Measurements from ENCODE around the gene HVCN1. TPM values are rescaled to one million over a fixed set of nuclear protein-coding genes. Genes with fewer than 3 reads are reported as not detected.

The HVCN1 gene
- total RNA-seq, 2 donors from 2014 or later: 5.4 to 11.2 TPM

- Histone ChIP-seq H3K27me3 (replicated peaks; ENCODE audit: insufficient read depth) (no peaks in the 10 kb centered on the region), H3K27ac (no peak overlapping the region), H3K36me3 (no peaks in the 10 kb centered on the region), H3K9me3 (no peaks in the 10 kb centered on the region), H3K4me3 (no peak overlapping the region), H3K4me1 (replicated peaks) (no peaks in the 10 kb centered on the region)
- intact Hi-C loops (cut with DNase I): no loop called here
- no peak for DNase-seq (ENCODE audit: low spot score)
- 90% methylated on average over 5 of the region's 5 CpGs for WGBS
- no peak for TF ChIP-seq POLR2A (IDR thresholded peaks at IDR 0.05)
- TF ChIP-seq, protein P1, sequence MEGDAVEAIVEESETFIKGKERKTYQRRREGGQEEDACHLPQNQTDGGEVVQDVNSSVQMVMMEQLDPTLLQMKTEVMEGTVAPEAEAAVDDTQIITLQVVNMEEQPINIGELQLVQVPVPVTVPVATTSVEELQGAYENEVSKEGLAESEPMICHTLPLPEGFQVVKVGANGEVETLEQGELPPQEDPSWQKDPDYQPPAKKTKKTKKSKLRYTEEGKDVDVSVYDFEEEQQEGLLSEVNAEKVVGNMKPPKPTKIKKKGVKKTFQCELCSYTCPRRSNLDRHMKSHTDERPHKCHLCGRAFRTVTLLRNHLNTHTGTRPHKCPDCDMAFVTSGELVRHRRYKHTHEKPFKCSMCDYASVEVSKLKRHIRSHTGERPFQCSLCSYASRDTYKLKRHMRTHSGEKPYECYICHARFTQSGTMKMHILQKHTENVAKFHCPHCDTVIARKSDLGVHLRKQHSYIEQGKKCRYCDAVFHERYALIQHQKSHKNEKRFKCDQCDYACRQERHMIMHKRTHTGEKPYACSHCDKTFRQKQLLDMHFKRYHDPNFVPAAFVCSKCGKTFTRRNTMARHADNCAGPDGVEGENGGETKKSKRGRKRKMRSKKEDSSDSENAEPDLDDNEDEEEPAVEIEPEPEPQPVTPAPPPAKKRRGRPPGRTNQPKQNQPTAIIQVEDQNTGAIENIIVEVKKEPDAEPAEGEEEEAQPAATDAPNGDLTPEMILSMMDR (IDR thresholded peaks at IDR 0.05): no peak
- TF ChIP-seq POLR2AphosphoS5 (IDR thresholded peaks at IDR 0.05): no peak
Observed at GRCh38 chr12:110616471-110617115, 72.3 kb downstream of the HVCN1 start.

DNA sequence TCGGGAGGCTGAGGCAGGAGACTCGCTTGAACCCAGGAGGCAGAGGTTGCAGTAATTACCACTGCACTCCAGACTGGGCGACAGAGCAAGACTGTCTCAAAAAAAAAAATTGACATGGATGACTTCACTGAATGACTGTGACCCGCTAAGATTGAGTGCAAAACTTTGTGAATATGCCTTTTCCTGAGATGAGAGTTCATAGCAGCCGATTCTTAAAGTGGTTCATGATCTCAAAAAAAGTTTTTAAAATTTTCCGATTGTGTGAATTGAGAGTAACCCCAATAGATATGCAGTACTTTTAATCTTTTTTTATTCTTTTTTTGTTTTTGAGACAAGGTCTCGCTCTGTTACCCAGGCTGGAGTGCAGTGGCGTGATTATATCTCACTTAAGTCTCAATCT lies 73.7 kb downstream of the HVCN1 start:
- WGBS: 93% methylated on average over 8 of the region's 8 CpGs
- H3K4me1 ChIP-seq (replicated peaks): no peaks in the 10 kb centered on the region
- intact Hi-C loops (cut with DNase I): no loop called here
- H3K27me3 ChIP-seq (replicated peaks; ENCODE audit: insufficient read depth): no peaks in the 10 kb centered on the region
- no peaks in the 10 kb centered on the region for H3K9me3 ChIP-seq
- no peak overlapping the region for H3K4me3 ChIP-seq
- no peak for DNase-seq (ENCODE audit: low spot score)
- no peaks in the 10 kb centered on the region for H3K36me3 ChIP-seq
- H3K27ac ChIP-seq: no peak overlapping the region
- TF ChIP-seq, protein P1 (IDR thresholded peaks at IDR 0.05): no peak
- TF ChIP-seq POLR2A (IDR thresholded peaks at IDR 0.05): no peak
- no peak for TF ChIP-seq POLR2AphosphoS5 (IDR thresholded peaks at IDR 0.05)

- peak within 1 kb of the TSS; percentile 57 to 69 for H3K27ac ChIP-seq
- WGBS: 1% methylated on average over 60 of the region's 60 CpGs
- intact Hi-C loops (cut with DNase I): no loop called here
- no peaks in the 10 kb centered on the region for H3K36me3 ChIP-seq
- peak within 1 kb of the TSS; percentile 46 to 62 for H3K4me3 ChIP-seq
- H3K27me3 ChIP-seq (replicated peaks; ENCODE audit: insufficient read depth): no peaks in the 10 kb centered on the region
- H3K4me1 ChIP-seq (replicated peaks): no peaks in the 10 kb centered on the region
- H3K9me3 ChIP-seq: no peaks in the 10 kb centered on the region
- peak; percentile 95 for DNase-seq (ENCODE audit: low spot score)
- TF ChIP-seq POLR2AphosphoS5 (IDR thresholded peaks at IDR 0.05) (peak; percentile 100), POLR2A (IDR thresholded peaks at IDR 0.05) (peak; percentile 84)
- TF ChIP-seq, protein P1 (IDR thresholded peaks at IDR 0.05): peak in 2 of 4 experiments; percentile 41 to 45
Observed at GRCh38 chr12:110613771-110614684, 74.9 kb downstream of the HVCN1 start, which contains the start of gene TCTN1. Gene TCTN1 (plus strand): TSS chr12:110614129. CDS start chr12:110614183, 54 bp downstream.

DNA sequence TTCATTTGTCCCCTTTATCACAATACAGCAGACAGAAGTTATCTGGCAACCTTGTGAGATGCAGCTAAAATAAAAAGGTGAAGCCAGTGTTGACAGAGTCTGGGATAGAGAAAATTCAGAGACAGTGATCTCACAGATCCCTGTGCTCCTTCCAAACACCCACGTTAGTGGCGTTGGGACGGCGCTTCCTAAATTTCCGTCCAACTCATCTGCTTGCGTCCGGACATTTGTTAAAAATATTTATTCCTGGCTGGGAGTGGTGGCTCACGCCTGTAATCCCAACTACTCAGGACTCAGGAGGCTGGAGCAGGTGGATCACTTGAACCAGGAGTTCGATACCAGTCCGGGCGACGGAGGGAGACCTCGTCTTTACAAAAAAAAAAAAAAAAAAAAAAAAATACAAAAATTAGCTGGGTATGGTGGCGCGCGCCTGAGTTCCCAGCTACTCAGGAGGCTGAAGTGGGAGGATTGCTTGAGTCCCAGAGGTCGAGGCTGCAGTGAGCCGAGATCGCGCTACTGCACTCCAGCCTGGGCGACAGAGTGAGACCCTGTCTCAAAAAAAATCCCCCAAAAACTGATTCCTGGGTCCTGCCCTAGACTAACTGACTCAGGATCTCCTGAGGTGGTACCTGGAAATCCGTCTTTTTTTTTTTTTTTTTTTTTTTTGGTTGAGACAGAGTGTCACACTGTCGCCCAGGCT lies 75.7 kb downstream of the HVCN1 start:
- WGBS: 70% methylated on average over 23 of the region's 23 CpGs
- H3K4me1 ChIP-seq (replicated peaks): no peaks in the 10 kb centered on the region
- peak overlapping the region; percentile 46 to 62 for H3K4me3 ChIP-seq
- H3K27ac ChIP-seq: peak overlapping the region; percentile 57 to 69
- no peak for DNase-seq (ENCODE audit: low spot score)
- no peaks in the 10 kb centered on the region for H3K27me3 ChIP-seq (replicated peaks; ENCODE audit: insufficient read depth)
- intact Hi-C loops (cut with DNase I): no loop called here
- TF ChIP-seq, protein P1 (IDR thresholded peaks at IDR 0.05): no peak
- no peak for TF ChIP-seq POLR2AphosphoS5 (IDR thresholded peaks at IDR 0.05)
- no peak for TF ChIP-seq POLR2A (IDR thresholded peaks at IDR 0.05)
- H3K36me3 ChIP-seq: no peaks in the 10 kb centered on the region
- H3K9me3 ChIP-seq: no peaks in the 10 kb centered on the region
